ENCODE measurements around the gene ITIH3. TPM values are rescaled to one million over a fixed set of nuclear protein-coding genes. Genes with fewer than 3 reads are reported as not detected.

Gene ITIH3
- total and polyA plus RNA-seq, 2 of the 8 experiments (the other 6 are each of a cell fraction or from before 2014, with no cell fraction given): not detected

DNA sequence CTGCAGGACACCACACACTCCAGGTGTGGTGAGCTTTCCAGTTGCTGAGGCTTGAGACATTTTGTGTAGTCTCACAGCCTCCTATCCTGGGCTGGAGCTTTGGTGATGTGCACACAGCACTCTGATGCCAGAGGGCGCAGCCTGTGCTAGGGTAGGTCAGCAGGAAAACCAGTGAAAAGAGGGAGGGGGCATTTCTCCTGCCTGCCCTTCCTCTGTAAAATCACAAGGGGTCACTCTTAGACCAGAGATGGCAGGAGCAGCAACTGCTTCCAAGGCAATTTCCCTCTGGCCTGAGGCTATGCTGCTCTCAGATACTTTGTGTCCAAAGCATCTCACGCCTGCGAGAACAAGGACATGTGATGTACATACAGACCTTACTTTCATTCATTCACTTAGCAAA lies 56.8 kb downstream of the ITIH3 start (continued):
- peak; percentile 66 to 94 (median 92) for TF ChIP-seq CTCF (IDR thresholded peaks at IDR 0.05; ENCODE audit: control extremely low read depth in 1 of 3, insufficient read depth in 1 of 3, low read depth in 1 of 3, low read length in 3 of 3)
- TF ChIP-seq USF2 (IDR thresholded peaks at IDR 0.05; ENCODE audit: low read length): no peak
- TF ChIP-seq SUZ12 (IDR thresholded peaks at IDR 0.05; ENCODE audit: low read length): no peak
- no peak for TF ChIP-seq BCL11A (IDR thresholded peaks at IDR 0.05; ENCODE audit: low read depth in 2 of 2, low read length in 2 of 2)
